SKM-1 (cell line): ENCODE results near the gene SLC9A3.
"Not testable (repeated sequence)": the region's sequence is repeated elsewhere in the genome, so short reads cannot be mapped to it uniquely, and the experiment has no call there.

Source experiments
- DNase-seq: peaks from one replicate; lab custom pipeline; 2025; ENCODE audit not compliant: unreplicated experiment; lab: John Stamatoyannopoulos, UW

Gene SLC9A3

GRCh38 chr5:511476-511875, 12.8 kb downstream of the SLC9A3 start:
- DNase-seq = no peak

GRCh38 chr5:510521-510920, 13.7 kb downstream of the SLC9A3 start:
- DNase-seq = no peak

GRCh38 chr5:509611-510185, 14.6 kb downstream of the SLC9A3 start:
- DNase-seq = no peak

GRCh38 chr5:507986-508575, 16.2 kb downstream of the SLC9A3 start:
- not testable (repeated sequence) for DNase-seq

- DNase-seq = no peak
Observed at GRCh38 chr5:505951-506525, 18.2 kb downstream of the SLC9A3 start.

- DNase-seq = no peak
Observed at GRCh38 chr5:504326-505154, 19.7 kb downstream of the SLC9A3 start.

GRCh38 chr5:502325-503079, 21.7 kb downstream of the SLC9A3 start:
- no peak for DNase-seq

- DNase-seq = no peak
Observed at GRCh38 chr5:501831-502184, 22.4 kb downstream of the SLC9A3 start.

GRCh38 chr5:501105-501830, 23.0 kb downstream of the SLC9A3 start:
- DNase-seq = no peak

GRCh38 chr5:500491-500890, 23.8 kb downstream of the SLC9A3 start:
- no peak for DNase-seq

GRCh38 chr5:499233-500209, 24.7 kb downstream of the SLC9A3 start:
- DNase-seq = no peak

- no peak for DNase-seq
Observed at GRCh38 chr5:497871-498509, 26.3 kb downstream of the SLC9A3 start.

GRCh38 chr5:497090-497700, 27.1 kb downstream of the SLC9A3 start:
- DNase-seq = no peak

- DNase-seq = no peak
Observed at GRCh38 chr5:496028-496427, 28.2 kb downstream of the SLC9A3 start.

- DNase-seq = no peak
Observed at GRCh38 chr5:494667-495255, 29.5 kb downstream of the SLC9A3 start.

GRCh38 chr5:493758-494157, 30.5 kb downstream of the SLC9A3 start:
- no peak for DNase-seq

GRCh38 chr5:493119-493701, 31.0 kb downstream of the SLC9A3 start:
- no peak for DNase-seq
